ENCODE results near the gene TNFRSF12A. TPM values are rescaled to one million over a fixed set of nuclear protein-coding genes. Genes with fewer than 3 reads are reported as not detected.

The TNFRSF12A gene
- total RNA-seq, 1 experiment from 2014 or later: 78.9 TPM

- no peak for ATAC-seq
- H3K27me3 Mint-ChIP-seq (ENCODE audit: low read depth): peaks cover 6% of the 10 kb centered on the region; the same call in 1 of the 2 replicates
- DNase-seq (ENCODE audit: low spot score): no peak
- POLR2A ChIA-PET: no interaction called here
- TF ChIP-seq STAT6 (CRISPR knock-in tag; conservative IDR thresholded peaks at IDR 0.05; ENCODE audit: low read depth): no peak
- no peak for TF ChIP-seq MYBL2 (CRISPR knock-in tag; IDR thresholded peaks at IDR 0.05)
- TF ChIP-seq ATF6 (CRISPR knock-in tag; IDR thresholded peaks at IDR 0.05): no peak
- no peak for TF ChIP-seq CDX4 (CRISPR knock-in tag; IDR thresholded peaks at IDR 0.05; ENCODE audit: borderline replicate concordance)
- TF ChIP-seq MAX (CRISPR knock-in tag; IDR thresholded peaks at IDR 0.05): no peak
- no peak for TF ChIP-seq ZMAT4 (CRISPR knock-in tag; IDR thresholded peaks at IDR 0.05)
- TF ChIP-seq E2F1 (CRISPR knock-in tag; IDR thresholded peaks at IDR 0.05): no peak
- TF ChIP-seq GABPB1 (CRISPR knock-in tag; IDR thresholded peaks at IDR 0.05): no peak
- TF ChIP-seq TEAD4 (CRISPR knock-in tag; IDR thresholded peaks at IDR 0.05): no peak
- TF ChIP-seq ZNF121 (CRISPR knock-in tag; IDR thresholded peaks at IDR 0.05): no peak
- TF ChIP-seq ZNF281 (CRISPR knock-in tag; IDR thresholded peaks at IDR 0.05): no peak
- TF ChIP-seq FOXP4 (CRISPR knock-in tag; IDR thresholded peaks at IDR 0.05): no peak
- TF ChIP-seq CREB1 (CRISPR knock-in tag; IDR thresholded peaks at IDR 0.05): no peak
- no peak for TF ChIP-seq FOXK1 (CRISPR knock-in tag; IDR thresholded peaks at IDR 0.05)
- TF ChIP-seq KAT7 (CRISPR knock-in tag; IDR thresholded peaks at IDR 0.05; ENCODE audit: borderline replicate concordance): no peak
- H3K27ac Mint-ChIP-seq: no peak overlapping the region
- CTCF ChIA-PET: interaction anchor here (0.9 to 2.0 kb wide), 4 partner anchors 14 to 73 kb away, joined by 3 to 8 read pairs (median 3); no protein-coding TSS in a partner anchor
- H3K4me3 Mint-ChIP-seq: no peak overlapping the region
- H3K9me3 Mint-ChIP-seq: no peaks in the 10 kb centered on the region
- H3K4me1 Mint-ChIP-seq: peaks cover 41% of the 10 kb centered on the region
- no peaks in the 10 kb centered on the region for H3K36me3 Mint-ChIP-seq
Measured at GRCh38 chr16:2985893-2986355, 34.2 kb upstream of the TNFRSF12A start.
